Mucosa of stomach (tissue), 1 donor: ENCODE results near the gene POC1B.

Experiments
- H3K27me3 ChIP-seq: one replicate; pipeline ENCODE4 v1.7.0; 2013; ENCODE audit warnings: mild to moderate bottlenecking, low read length; ENCODE audit not compliant: control insufficient read depth, insufficient read depth
- H3K36me3 ChIP-seq: one replicate; pipeline ENCODE4 v1.7.0; 2013; ENCODE audit warnings: low read length; ENCODE audit not compliant: control insufficient read depth, insufficient read depth
- H3K4me1 ChIP-seq: one replicate; pipeline ENCODE4 v1.7.0; 2013; ENCODE audit warnings: mild to moderate bottlenecking, low read length; ENCODE audit not compliant: control insufficient read depth, insufficient read depth
- H3K4me3 ChIP-seq: one replicate; pipeline ENCODE4 v1.7.0; 2013; ENCODE audit warnings: low read length
- H3K9ac ChIP-seq: one replicate; pipeline ENCODE4 v1.7.0; 2013; ENCODE audit warnings: mild to moderate bottlenecking, low read length, moderate library complexity
- H3K9me3 ChIP-seq: one replicate; pipeline ENCODE4 v1.7.0; 2013; ENCODE audit warnings: mild to moderate bottlenecking, low read length, moderate library complexity; ENCODE audit not compliant: control insufficient read depth
- donor health status: Pancreatic carcinoma.

POC1B gene

DNA sequence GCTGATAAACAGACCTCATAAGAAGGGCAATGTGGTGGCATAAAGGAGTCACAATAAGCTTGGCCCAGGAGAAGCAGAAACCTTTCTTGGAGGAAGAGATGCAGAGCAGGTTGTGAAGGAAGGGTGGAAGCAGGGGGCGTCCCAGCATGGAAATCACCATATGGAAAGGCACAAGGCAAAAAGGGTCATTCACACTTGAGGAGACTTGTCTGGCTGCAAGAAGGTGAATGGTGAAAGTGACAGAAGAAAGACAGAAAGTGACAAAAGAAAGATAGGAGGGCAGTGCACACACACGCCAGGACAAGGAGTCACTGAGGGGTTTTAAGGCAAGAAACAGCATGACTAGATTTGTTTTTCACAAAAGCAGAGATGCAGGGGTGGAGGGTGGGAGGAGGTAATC, 39.6 kb downstream of the POC1B start:
- Histone ChIP-seq H3K27me3 (no peaks in the 10 kb centered on the region), H3K9ac (no peak overlapping the region), H3K4me3 (no peak overlapping the region), H3K4me1 (peaks cover 6% of the 10 kb centered on the region), H3K36me3 (no peaks in the 10 kb centered on the region), H3K9me3 (no peaks in the 10 kb centered on the region)

DNA sequence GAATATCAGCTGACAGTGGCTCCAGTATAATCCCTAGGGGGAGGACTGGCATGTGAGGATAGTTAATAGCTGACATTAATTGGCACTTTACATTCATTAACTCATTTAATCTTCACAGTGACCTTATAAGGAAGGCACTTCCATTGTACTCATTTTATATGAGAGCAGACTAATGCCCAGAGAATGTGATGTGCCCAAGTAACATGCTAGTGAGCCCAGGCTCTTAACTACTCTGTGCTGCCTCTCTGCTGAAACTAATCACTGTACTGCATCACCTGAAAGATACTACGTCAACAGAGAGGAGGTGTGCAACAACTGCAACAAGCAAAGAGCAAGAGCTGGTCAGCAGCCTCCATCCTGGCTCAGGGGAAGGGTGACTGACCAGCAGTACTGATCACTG, 41.4 kb downstream of the POC1B start:
- H3K9me3 ChIP-seq, result no peaks in the 10 kb centered on the region
- no peaks in the 10 kb centered on the region for H3K4me1 ChIP-seq
- no peak overlapping the region for H3K9ac ChIP-seq
- no peaks in the 10 kb centered on the region for H3K27me3 ChIP-seq
- no peak overlapping the region for H3K4me3 ChIP-seq
- no peaks in the 10 kb centered on the region for H3K36me3 ChIP-seq

DNA sequence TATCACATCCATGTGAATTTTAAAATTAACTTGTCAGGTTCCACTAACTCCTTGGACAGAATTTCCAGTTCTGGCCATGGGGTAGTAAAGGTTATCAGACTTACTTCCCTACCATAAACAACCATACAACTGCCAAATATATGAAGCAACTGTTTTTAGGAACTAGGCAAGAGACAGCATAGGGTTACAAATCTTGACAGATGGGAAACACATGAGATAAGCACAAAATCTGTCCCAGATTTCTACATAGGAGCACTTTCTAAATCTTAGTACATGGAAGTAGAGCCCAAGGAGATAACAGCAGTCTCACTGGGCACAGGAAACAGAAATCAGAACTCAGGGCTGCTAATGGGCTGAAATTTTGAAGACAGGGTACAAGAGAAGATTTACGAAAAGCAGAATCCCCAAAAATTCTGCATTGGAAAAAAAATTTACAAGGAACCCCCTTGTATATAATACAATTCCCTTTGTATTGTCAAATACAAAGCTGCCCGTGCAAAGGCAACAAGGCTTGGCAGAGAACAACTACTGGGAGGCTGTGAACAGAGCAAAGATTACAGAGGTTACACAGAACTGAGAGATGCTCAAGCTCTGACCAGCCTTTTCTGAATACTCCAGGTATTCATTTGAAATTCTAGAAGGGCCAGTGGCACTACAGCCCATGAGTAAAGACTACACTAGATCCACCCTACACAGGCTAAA, 44.5 kb downstream of the POC1B start:
- Histone ChIP-seq H3K27me3 (no peaks in the 10 kb centered on the region), H3K4me1 (no peaks in the 10 kb centered on the region), H3K36me3 (no peaks in the 10 kb centered on the region), H3K4me3 (no peak overlapping the region), H3K9me3 (no peaks in the 10 kb centered on the region), H3K9ac (no peak overlapping the region)

DNA sequence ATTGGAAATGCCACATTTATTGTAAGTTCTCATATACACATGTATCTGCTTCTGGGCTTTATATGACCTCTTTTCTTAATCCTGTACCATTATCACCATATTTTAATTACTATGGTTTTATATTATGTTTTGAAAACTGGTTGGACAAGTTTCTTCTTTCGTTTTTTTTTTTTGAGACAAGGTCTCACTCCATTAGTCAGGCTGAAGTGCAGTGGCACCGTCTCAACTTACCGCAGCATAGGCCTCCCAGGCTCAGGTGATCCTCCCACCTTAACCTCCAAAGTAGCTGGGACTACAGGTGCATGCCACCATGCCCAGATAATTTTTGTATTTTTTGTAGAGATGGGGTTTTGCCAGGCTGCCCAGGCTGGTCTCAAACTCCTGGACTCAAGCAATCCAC, 45.9 kb downstream of the POC1B start:
- Histone ChIP-seq H3K27me3 (no peaks in the 10 kb centered on the region), H3K36me3 (no peaks in the 10 kb centered on the region), H3K9me3 (no peaks in the 10 kb centered on the region), H3K4me1 (peaks cover 6% of the 10 kb centered on the region), H3K9ac (no peak overlapping the region), H3K4me3 (no peak overlapping the region)

DNA sequence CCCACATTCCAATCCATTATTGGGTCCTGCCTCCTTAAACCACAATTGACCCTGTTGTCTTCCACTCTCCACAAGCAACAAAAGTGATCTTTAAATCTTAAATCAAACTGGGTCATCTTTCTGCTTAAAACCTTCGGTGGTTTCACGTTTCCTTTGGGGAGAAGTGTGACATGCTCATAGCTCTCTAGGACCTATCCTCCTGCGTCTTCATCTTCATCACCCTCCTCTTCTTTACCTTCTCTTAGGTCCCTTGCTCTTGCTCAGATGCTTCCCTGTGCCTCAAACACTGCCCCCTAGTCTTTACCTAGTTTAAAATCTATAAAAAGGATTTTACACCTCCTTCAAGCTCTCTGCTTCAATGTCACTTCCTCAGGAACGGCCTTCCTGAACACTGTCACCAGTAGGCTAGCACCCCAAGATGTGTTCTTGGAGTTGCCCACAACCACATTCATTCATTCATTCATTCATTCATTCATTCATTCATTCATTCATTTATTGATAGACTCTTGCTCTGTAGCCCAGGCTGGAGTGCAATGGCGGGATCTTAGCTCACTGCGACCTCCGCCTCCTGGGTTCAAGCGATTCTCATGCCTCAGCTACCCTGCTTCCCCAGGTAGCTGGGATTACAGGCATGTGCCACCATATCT, 48.1 kb downstream of the POC1B start:
- Histone ChIP-seq H3K36me3 (no peaks in the 10 kb centered on the region), H3K27me3 (no peaks in the 10 kb centered on the region), H3K9ac (no peak overlapping the region), H3K9me3 (no peaks in the 10 kb centered on the region), H3K4me3 (no peak overlapping the region), H3K4me1 (peaks cover 7% of the 10 kb centered on the region)

DNA sequence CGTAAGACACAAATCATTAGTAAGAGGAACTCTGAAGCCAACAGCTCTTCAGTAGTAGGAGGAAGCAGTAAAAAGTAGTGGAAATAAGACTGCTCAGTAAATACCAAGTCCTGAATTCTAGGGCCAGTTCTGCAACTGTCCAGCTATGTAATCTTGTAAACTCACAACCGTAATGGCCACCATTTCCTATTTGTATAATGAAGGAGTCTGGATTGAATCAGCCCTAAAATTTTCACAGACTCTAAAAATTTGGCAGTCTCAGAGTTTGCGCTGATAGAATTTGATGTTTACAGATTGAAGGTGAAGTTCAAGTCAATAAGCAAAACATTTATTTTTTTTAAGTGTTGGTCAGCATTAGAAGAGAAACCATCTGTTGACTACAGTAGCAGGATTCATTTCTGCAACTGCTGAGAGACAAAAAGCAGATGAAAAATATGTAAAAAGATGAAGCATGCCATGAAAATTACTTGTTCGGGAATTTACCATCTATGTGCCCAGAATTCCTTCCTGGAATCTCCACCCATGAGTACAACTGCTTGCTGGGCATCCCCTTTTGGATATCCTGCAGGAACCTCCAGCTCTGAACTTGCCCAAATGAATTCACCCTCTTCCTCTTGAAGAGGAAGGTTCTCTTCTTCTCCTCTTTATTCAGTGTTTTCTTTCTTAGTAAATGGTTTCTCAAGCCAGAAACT, 48.8 kb downstream of the POC1B start:
- H3K4me3 ChIP-seq, result no peak overlapping the region
- no peaks in the 10 kb centered on the region for H3K9me3 ChIP-seq
- H3K36me3 ChIP-seq, result no peaks in the 10 kb centered on the region
- H3K4me1 ChIP-seq, result peaks cover 7% of the 10 kb centered on the region
- no peak overlapping the region for H3K9ac ChIP-seq
- H3K27me3 ChIP-seq, result no peaks in the 10 kb centered on the region

DNA sequence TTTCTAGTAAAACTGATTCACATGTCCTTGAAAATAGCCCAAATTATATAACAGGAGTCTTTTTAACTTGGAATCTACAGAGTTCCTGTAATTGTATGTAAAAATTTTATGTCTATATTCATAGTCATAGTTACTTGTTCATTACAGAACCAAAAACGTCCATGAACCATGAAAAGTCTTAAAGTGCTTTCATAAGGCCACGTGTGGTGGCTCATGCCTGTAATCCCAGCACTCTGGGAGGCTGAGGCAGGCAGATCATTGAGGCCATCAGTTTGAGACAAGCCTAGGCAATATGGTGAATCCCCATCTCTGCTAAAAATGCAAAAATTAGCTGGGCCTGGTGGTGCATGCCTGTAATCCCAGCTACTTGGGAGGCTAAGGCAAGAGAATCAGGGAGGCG, 49.6 kb downstream of the POC1B start:
- H3K27me3 ChIP-seq, result no peaks in the 10 kb centered on the region
- H3K36me3 ChIP-seq, result no peaks in the 10 kb centered on the region
- no peaks in the 10 kb centered on the region for H3K9me3 ChIP-seq
- H3K4me3 ChIP-seq, result no peak overlapping the region
- H3K9ac ChIP-seq, result no peak overlapping the region
- peaks cover 9% of the 10 kb centered on the region for H3K4me1 ChIP-seq

DNA sequence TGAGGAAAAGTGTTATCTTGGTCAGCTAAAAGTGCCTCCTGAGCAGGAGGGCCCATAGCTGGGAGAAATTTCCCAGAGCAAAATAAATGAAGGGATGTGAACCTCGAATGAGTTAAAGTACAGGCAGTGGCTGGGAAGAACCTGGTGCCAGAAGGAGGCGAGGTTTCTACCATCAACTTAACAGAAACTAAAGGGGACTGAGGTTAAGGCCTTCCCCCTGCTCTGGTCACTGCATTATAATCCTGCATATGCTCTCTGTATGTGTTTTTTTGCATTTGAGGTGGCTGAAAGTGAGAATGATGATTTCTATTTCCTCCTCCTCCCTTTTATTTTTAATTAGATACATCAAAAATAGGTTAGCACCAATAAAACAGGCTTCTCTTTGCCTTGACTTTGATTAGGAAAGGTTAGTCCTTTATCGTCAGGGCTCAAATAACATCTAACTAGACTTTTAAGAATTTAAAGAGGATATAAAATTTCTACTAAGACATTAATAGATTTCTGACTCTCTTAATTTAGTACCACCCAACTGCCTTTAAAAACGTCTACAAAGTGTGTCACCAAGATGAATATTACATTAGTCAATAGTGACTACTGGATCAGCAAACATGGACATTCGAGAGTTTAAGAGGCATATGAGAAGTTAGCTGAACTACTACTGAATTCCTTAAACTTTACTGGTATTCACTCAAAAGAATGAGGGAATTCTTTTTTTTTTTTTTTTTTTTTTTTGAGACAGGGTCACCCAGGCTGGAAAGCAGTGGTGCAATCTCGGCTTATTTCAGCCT, 50.5 kb downstream of the POC1B start:
- H3K9ac ChIP-seq, result no peak overlapping the region
- peaks cover 17% of the 10 kb centered on the region for H3K4me1 ChIP-seq
- H3K36me3 ChIP-seq, result no peaks in the 10 kb centered on the region
- H3K4me3 ChIP-seq, result no peak overlapping the region
- no peaks in the 10 kb centered on the region for H3K9me3 ChIP-seq
- no peaks in the 10 kb centered on the region for H3K27me3 ChIP-seq

DNA sequence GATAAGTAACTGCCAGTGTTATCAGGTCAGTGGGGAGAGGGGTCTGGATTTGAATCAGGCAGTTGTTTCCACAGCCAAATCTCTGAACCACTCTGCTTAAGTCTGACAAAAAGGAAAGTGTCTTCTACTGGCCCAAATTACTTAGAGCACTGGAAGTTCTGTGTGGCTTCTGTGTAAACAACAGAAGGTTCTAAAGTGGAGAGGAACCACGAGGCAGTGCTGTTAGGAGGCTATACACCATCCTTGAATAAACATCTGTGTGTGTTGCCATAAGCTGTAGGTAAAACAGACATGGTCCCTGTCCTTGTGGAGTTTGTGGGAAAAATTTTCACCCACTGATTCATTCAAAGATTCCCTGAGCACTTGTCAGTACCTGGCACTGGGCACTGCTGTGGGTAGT, 51.2 kb downstream of the POC1B start:
- Histone ChIP-seq H3K36me3 (no peaks in the 10 kb centered on the region), H3K9me3 (no peaks in the 10 kb centered on the region), H3K9ac (no peak overlapping the region), H3K4me1 (peaks cover 17% of the 10 kb centered on the region), H3K27me3 (no peaks in the 10 kb centered on the region), H3K4me3 (no peak overlapping the region)

DNA sequence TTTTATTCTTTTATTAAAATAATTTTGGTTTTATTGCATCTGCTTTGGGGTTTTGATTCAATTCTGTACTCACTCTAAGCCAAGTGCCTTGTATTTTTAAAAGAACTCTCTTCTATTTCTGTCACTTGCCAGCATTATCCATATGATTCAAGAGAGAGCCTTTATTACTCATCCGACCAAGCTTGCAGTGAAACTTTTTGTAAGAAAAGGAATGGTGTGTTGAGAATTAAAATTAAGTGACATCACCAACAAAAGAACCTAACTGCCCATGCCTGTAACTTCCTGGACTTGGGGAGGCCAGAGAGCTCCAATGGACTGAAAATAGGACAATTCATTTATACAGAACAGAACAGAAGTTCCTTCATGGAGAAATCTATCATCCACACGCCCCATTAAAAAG, 53.3 kb downstream of the POC1B start:
- peaks cover 17% of the 10 kb centered on the region for H3K4me1 ChIP-seq
- no peak overlapping the region for H3K4me3 ChIP-seq
- H3K9ac ChIP-seq, result no peak overlapping the region
- no peaks in the 10 kb centered on the region for H3K36me3 ChIP-seq
- H3K9me3 ChIP-seq, result no peaks in the 10 kb centered on the region
- no peaks in the 10 kb centered on the region for H3K27me3 ChIP-seq

DNA sequence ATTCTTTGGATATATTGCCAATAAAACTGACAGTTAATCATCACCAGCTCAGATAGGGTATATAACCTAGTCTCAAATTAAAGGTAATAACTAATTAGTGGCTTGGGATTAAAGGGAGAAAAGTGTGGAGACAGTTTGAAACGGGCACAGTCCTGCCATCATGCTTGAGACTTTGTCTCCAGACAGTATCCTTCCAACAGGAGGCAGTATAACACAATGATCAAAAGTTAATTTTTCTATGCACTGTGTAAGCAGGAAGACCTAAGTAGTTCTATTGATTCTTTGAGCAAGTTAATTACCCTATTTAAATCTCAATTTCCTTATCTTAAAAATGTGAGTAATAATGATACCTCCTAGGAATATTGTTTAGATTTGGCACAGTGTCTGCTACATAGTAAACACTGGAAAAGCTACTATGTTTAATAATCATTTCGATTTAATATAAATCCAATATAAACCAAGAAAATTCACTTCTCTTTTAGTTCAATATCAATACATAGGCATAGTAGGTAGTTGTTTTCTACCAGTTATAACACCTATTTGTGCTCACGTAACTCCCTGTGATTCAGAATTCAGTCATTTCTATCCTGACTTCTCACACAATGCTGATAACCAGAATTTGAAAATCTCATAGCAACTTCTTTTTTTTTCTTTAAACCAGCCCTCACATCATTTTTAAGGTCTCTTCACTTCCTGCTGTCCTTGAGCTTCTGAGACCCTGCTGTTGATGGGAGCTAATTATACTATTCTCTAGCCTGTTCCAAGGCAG, 54.9 kb downstream of the POC1B start:
- Histone ChIP-seq H3K4me3 (no peak overlapping the region), H3K4me1 (peaks cover 17% of the 10 kb centered on the region), H3K36me3 (no peaks in the 10 kb centered on the region), H3K9me3 (no peaks in the 10 kb centered on the region), H3K9ac (no peak overlapping the region), H3K27me3 (no peaks in the 10 kb centered on the region)
